ENCODE results near the gene CACNB4.

GRCh38 chr2:152024477-152024876, 74.4 kb downstream of the CACNB4 start:
- TF ChIP-seq MAX (IDR thresholded peaks at IDR 0.05; ENCODE audit: low read depth, low read length) (no peak), CTCF (IDR thresholded peaks at IDR 0.05; ENCODE audit: low read depth, low read length) (no peak), MYC (IDR thresholded peaks at IDR 0.05; ENCODE audit: low read depth, low read length) (no peak), POLR2A (IDR thresholded peaks at IDR 0.05; ENCODE audit: extremely low read depth, insufficient read length) (no peak)

All from NB4 (cell line).